GM18909 (cell line): ENCODE results near the gene TMEM125.

ENCODE experiments used
- ATAC-seq: cut with Tn5 transposase; IDR thresholded peaks from one replicate; pipeline ENCODE4 v1.9.1; 2021; ENCODE audit warnings: mild to moderate bottlenecking; ENCODE audit not compliant: unreplicated experiment, poor library complexity

Gene TMEM125

DNA sequence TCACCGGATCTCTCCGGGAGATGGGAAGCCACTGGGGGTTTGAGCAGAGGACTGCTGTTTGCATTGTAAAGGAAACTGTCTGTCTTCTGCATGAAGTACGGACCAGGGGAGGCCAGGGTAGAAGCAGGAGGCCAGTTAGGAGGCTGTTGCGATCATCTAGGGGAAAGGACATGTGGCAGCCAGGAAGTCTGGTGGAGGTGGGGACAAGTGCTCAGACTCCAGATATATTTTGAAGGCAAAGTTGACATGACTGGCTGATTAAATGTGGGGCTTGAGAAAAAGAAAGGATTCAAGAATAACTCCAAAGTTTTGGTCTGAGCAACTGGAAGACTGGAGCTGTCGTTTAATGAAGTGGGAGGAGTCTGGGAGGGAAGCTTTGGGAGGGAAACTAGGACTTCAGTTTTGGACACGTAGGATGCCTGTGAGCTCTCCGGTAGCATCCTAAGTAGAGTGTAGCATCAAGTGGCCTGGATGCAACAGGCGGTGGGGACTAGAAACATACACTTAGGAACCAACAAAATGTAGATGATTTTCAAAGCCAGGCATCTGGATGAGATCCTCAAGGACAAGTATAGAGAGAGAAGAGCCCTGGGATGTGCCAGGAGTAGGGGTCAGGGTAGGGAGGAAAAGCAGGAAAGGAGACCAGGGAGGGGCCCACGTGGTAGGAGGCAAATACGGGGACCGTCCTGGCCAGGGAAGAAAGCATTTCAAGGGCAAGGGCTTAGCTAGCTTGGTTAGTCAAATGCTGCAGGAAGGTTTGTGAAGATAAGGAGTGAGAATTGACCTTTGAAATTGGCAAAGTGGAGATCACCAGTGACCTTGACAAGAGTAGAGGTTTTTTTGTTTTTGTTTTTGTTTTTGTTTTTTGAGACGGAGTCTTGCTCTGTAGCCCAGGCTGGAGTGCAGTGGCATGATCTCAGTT lies 19.3 kb downstream of the TMEM125 start:
- ATAC-seq = no peak

GRCh38 chr1:43292216-43292615 lies 22.4 kb downstream of the TMEM125 start:
- ATAC-seq = no peak

DNA sequence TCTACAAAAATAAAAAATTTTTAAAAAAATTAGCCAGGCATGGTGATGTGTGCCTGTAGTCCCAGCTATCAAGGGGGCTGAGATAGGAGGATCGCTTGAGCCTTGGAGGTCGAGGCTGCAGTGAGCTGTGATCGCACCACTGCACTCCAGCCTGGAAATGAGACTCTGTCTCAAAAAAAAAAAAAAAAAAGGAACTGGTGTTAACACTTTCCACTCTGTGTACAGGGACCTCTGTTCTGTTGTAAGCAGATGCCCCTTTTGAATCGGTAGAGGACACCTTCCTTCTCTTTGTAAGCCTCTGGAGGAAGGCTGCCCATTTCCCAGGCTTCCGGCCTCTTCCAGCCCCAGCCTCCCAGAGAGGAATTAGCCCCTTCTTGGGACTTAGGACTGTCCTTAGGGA lies 22.9 kb downstream of the TMEM125 start:
- ATAC-seq = no peak

- ATAC-seq = no peak
These were observed 23.4 kb downstream of the TMEM125 start for GRCh38 chr1:43293176-43293575.

DNA sequence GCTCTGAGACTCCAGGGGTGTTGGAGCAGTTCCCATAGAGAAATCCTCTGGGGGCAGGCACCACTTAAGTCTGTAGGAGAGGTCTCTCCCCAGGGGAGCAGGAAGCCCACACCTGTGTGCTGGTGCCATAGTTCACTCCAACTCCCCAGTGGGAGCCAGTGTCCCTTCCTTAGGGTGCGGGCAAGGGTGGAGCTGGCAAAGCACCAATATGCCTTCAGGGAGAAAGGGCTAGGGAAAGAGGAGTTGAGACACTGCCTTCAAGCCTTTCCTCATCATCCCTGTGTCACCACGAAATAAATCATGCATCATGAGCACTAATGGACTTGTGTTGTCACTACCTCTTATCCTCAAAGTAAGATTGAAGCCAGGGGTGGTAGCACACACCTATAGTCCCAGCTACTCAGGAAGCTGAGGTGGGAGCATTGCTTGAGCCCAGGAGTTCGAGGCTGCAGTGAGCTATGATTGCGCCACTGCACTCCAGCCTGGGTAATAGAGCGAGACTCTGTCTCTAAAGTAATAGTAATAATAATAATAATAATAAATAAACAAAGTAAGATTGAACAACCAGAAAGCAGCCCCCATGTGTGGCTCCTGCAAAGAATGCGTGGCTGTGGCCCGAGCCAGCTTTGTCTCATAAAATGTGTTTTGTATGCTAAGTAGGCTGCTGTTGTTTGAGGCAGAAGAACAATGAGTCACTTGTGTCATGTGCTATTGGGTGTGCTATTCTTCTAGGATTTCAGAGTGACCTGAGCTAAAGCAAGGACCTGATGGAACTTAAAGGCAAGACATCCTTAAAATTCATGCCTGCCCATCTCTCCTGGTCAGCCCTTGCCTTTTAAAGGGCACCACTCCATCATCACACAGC lies 24.3 kb downstream of the TMEM125 start:
- ATAC-seq = no peak

- ATAC-seq = no peak
These were observed 25.0 kb downstream of the TMEM125 start for GRCh38 chr1:43294761-43295160.

- no peak for ATAC-seq
These were observed 26.4 kb downstream of the TMEM125 start for GRCh38 chr1:43296207-43296606.

DNA sequence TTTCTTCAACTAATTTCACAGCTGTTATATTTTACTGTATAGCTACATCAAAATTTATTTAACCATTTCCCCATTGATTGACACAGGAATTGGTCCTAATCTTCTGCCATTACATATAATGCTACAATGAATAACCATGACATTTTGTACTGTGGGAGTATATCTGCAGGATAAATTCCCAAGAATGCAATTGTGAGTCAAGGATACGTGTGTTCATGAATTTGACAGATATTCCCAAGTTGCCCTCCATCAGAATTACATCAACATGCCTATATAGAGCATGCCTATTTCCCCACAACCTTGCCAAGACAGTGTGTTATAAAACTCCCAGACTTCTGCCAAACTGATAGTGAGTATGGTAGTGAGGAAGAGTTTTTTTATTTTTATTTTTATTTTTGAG lies 28.3 kb downstream of the TMEM125 start:
- ATAC-seq = no peak

- no peak for ATAC-seq
These were observed 29.3 kb downstream of the TMEM125 start for GRCh38 chr1:43299101-43299500.

GRCh38 chr1:43300378-43301094 lies 30.8 kb downstream of the TMEM125 start, which contains the start of gene TIE1:
Gene TIE1 (plus strand): TSS chr1:43300982. CDS start chr1:43301072, 90 bp downstream.
- no peak for ATAC-seq

DNA sequence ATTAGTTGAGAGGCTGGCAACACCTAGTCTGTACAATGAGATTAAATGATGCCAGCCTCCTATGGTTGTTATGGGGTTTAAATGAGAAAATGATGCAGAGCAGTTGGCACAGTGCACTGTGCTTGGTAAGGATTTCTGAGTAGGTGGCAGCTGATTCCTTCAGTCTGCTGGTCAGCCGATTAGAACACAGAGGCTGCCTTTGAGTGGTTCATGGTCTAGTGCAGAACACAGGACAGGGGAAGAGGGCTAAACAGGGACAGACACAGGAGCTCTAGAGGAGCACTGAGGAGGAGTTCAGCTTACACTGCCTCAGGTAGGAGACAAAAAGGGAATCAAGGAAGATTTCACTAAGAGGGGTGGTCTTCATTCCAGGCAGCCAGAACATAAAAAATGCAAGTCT lies 32.4 kb downstream of the TMEM125 start:
- no peak for ATAC-seq

- ATAC-seq = no peak
These were observed 33.1 kb downstream of the TMEM125 start for GRCh38 chr1:43302721-43303470.

GRCh38 chr1:43303471-43304313 lies 33.9 kb downstream of the TMEM125 start:
- ATAC-seq = no peak

DNA sequence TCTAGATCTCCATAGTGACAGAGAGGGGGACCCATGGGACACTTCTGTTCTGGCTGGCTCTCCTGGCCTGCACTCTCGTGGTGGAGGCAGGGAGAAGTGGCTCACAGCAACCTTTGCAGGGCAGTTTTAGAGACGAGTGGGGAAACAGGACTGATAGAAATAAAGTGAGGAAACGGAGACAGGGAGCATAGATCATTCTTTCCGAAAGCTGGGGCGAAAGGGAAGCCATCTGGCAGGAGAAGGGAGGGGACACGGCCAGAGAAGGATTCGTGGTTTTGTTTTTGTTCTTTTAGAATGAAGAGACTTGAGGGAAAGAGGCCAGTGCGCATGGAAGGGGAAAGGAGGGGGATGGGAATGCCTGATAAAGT lies 34.5 kb downstream of the TMEM125 start:
- ATAC-seq = no peak

GRCh38 chr1:43304771-43305300 lies 35.1 kb downstream of the TMEM125 start:
- no peak for ATAC-seq

GRCh38 chr1:43305461-43305860 lies 35.7 kb downstream of the TMEM125 start:
- ATAC-seq = no peak

- ATAC-seq = no peak
These were observed 36.3 kb downstream of the TMEM125 start for GRCh38 chr1:43305926-43306687.
